Retinal pigment epithelial cell (primary cell): ENCODE data around the gene OPCML.

ENCODE experiments used
- DNase-seq: peaks from one replicate; pipeline ENCODE4 v3.0.0-alpha.2; 2010; ENCODE audit warnings: low read depth
- H3K4me3 ChIP-seq: 2 replicates; pipeline ENCODE4 v1.5.1; 2011; ENCODE audit warnings: mild to moderate bottlenecking, low read length, control low read depth, moderate library complexity
- CTCF ChIP-seq: conservative IDR thresholded peaks from 2 replicates; pipeline ENCODE4 v1.5.1; 2011; ENCODE audit warnings: low read depth, low read length, control low read depth, inconsistent platforms

OPCML gene

GRCh38 chr11:133019545-133020371 lies 512.5 kb downstream of the OPCML start:
- TF ChIP-seq CTCF = no peak
- DNase-seq = no peak
- no peak overlapping the region for H3K4me3 ChIP-seq

- no peak for DNase-seq
- TF ChIP-seq CTCF = no peak
- H3K4me3 ChIP-seq = no peak overlapping the region
These were observed 516.8 kb downstream of the OPCML start for GRCh38 chr11:133015457-133015856.

- no peak overlapping the region for H3K4me3 ChIP-seq
- no peak for TF ChIP-seq CTCF
- no peak for DNase-seq
These were observed 518.0 kb downstream of the OPCML start for GRCh38 chr11:133014337-133014736.

GRCh38 chr11:133012803-133013202 lies 519.5 kb downstream of the OPCML start:
- H3K4me3 ChIP-seq = no peak overlapping the region
- TF ChIP-seq CTCF = no peak
- DNase-seq = no peak

- no peak for DNase-seq
- H3K4me3 ChIP-seq = no peak overlapping the region
- TF ChIP-seq CTCF = no peak
These were observed 520.7 kb downstream of the OPCML start for GRCh38 chr11:133011604-133012003.

- TF ChIP-seq CTCF = no peak
- no peak for DNase-seq
- H3K4me3 ChIP-seq = no peak overlapping the region
These were observed 525.2 kb downstream of the OPCML start for GRCh38 chr11:133007027-133007584.

GRCh38 chr11:133004369-133004768 lies 527.9 kb downstream of the OPCML start:
- DNase-seq = no peak
- H3K4me3 ChIP-seq = no peak overlapping the region
- TF ChIP-seq CTCF = no peak
